GM19467 (cell line): ENCODE measurements around the gene MTG2.

ENCODE experiments used
- ATAC-seq: cut with Tn5 transposase; IDR thresholded peaks from one replicate; pipeline ENCODE4 v1.9.1; 2021; ENCODE audit warnings: mild to moderate bottlenecking, moderate library complexity; ENCODE audit not compliant: unreplicated experiment

Gene MTG2

GRCh38 chr20:62201173-62202082, 18.6 kb downstream of the MTG2 start:
- ATAC-seq = peak; percentile 51

DNA sequence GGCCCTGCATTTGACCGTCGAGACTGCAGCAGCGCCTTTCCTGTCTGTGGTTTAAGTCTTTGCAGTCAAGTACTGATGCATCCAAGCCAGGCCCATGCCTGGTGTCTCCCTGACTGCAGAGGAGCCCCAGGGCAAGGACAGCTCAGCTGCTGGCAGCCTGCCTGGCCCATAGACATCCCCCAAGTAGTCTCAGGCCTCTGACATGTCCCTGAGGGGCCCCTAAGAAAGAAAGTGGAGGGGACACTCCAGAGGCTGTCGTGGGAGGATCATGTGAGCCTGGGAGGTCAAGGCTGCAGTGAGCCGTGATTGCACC, 19.2 kb downstream of the MTG2 start:
- ATAC-seq = no peak

GRCh38 chr20:62202676-62203377, 20.0 kb downstream of the MTG2 start:
- no peak for ATAC-seq

GRCh38 chr20:62203378-62204030, 20.7 kb downstream of the MTG2 start:
- no peak for ATAC-seq

GRCh38 chr20:62205618-62206387, 23.0 kb downstream of the MTG2 start:
- ATAC-seq = no peak

DNA sequence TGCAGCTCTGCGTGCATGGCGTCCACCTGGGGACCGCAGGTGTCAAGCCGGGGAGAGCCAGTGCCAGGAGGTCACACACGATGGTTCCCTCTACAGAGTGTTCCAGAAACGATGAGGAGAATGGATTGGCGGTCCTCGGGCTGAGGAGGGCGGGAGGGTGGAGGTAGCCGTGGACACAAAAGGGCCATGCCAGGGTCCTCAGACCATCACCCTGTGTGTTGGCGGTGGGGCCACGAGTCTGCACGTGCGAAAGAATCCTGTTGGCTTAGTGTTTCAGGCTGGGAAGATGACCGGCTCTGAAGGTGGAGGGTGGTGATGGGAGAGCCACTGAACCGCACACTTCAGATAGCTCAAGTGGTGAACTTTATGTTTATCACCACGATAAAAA, 23.6 kb downstream of the MTG2 start:
- no peak for ATAC-seq

GRCh38 chr20:62208061-62208794, 25.4 kb downstream of the MTG2 start:
- ATAC-seq = no peak

GRCh38 chr20:62208795-62209755, 26.2 kb downstream of the MTG2 start:
- no peak for ATAC-seq

DNA sequence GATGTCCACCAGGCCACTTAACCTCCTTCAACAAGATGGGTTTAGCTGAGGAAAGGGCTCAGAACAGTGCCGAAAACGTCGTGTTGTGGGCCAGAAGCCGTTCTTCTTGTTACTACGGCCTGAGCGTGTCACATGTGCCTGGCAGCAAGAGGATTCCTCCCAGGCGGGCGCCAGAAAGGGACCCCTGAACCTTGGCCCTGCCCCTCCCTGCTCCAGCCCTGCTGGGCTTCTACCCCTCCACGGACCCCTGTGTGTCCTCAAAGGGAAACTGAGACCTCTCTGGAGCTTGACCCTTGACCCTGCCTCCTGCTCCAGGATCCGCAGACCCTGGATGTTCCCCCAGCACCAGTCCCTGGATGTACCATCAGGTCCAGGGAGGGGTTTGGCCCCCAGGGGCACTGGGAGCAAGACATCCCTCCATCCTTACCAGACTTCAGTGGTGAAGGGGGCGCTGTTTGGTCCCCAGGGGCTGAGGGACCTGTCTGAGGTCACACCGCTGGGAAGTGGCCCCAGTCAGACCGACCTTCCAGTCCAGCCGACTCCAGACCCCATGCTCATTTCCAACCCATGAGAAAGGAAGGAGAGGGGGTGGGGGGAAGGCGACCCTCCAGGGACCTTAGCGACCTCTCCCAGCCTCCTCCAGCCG, 27.1 kb downstream of the MTG2 start:
- ATAC-seq = no peak

GRCh38 chr20:62210496-62210855, 27.6 kb downstream of the MTG2 start:
- no peak for ATAC-seq

GRCh38 chr20:62211216-62211615, 28.4 kb downstream of the MTG2 start:
- ATAC-seq = no peak

DNA sequence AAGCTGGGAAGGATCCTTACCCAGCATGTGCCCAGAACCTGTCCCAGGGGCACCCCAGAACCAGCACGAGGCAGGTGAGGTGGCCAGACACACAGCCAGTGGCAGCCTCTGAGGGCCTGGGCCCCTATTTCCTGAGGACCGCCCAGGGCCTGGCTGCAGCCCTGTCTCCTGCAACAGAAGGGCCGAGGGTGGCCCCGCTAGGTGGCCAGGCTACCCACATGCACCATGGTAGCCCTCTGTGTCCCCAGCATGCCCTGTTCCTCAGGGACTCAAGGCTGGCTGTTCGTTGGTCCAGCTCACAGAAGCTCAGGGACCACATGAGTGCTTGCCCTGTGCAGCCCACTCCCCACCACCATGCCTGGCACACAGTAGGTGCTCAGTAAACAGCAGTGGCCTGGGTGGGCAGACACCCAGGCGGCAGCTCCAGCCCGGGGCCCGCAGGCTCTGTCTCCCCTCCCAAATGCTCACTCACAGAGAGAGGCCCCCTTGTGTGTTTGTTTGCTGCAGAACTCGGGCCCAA, 29.0 kb downstream of the MTG2 start:
- ATAC-seq = no peak

GRCh38 chr20:62212299-62212698, 29.5 kb downstream of the MTG2 start:
- ATAC-seq = no peak

- ATAC-seq = no peak
Measured at GRCh38 chr20:62214067-62214466, 31.2 kb downstream of the MTG2 start.

DNA sequence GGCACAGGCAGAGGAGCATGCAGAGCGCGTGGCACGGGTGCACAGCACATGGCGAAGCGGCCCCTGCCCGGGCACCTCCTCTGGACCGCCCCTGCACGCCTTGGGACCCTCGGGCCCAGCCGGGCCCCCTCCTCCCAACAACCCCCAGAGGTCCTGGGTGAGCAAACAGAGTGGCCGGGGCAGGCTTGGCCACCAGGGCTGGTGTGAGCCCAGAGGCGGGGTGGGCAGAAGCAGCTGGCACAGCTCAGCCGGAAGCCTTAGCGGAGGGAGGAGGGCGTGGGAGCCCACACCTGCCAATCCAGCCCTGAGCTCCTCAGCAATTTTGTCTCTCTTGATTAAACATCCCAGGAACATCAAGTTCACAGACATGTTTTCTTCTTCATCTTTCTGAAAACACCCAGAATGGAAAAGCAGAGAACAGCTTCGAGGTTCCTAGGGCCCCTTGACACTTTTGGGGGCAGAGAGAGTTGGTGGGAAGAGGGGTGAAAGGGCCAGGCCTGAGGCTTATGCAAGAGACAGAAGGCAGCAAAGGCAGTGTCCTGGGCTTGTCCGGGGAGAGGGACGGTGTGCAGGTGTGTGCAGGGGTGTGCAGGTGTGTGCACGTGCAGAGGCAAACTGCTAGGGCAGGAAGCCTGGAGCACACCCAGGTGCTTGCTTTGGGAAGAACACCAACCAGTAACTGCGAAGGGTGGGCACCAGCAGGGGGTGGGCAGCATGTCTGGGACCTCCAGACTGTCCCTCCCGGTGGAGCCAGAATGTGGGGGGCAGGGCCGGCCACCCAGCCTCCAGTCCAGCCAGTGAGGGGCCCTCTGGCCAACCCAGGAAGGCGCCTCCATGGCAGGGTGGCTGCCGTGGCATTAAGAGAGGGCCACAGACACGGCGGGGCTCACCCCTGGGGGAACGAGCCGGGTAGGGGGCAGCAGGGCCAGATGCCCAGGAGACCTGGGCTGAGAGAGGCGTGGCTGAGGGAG, 32.5 kb downstream of the MTG2 start:
- no peak for ATAC-seq

DNA sequence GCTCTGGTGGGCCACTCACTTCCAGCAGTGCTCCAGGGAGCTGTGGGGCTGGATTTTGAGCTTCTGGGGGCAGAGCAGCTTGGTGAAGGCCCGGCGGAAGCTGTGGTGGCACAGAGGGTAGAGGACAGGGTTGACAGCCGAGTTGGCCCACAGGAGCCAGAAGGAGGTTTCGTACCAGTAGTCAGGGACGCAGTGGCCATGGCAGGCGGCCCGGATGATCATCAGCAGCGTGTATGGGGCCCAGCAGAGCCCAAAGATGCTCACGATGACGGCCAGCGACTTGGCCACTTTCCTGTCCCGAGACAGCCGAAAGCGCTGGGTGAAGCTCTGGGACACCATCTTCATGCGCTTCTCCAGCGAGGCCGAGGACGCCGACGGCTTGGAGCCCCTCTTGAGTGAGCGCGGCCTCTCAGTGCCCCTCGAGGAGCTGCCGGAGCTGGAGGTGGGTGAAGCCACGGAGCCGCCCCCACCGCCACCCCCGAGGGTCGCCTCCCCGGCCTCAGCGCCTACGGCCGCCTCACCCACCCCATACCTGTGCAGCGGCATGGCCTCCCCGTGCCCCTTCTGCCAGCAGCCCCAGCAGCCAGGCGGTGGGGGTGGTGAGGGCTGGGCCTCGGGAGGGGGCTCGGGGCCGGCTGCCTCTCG, 33.3 kb downstream of the MTG2 start:
- no peak for ATAC-seq
